Activated T-helper 1 cell treated with anti-CD3 and anti-CD28 coated beads, Interleukin-2, amount 50 U/mL, for 16 hours (primary cell): ENCODE results near the gene SLC35E3.

Source experiments
- DNase-seq, 2 donors: peaks; one replicate each; pipeline ENCODE4 v3.0.0-alpha.2; 2020; ENCODE audit warnings: low read depth in 1 of 2, low spot score in 1 of 2

The SLC35E3 gene

DNA sequence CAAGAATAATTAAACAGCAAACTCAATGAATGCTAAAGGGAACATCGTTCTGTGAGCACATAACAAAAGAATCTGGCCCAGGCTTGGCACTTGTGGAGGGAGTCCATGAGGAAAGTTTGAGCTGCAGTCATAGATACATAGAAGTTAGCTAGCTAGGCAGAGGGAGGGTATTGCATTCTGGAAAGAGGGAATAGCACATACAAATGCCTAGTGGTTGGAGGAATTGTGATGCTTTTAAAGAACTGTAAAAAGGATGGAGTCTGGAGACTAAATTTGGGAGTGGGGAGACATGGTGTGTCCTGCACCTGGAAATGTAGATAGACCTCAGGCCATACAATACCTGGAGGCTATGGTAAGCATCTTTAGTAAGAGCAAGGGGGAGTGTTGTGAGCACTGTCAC lies 24.0 kb downstream of the SLC35E3 start:
- DNase-seq, result no peak

GRCh38 chr12:68771223-68771925 lies 25.4 kb downstream of the SLC35E3 start:
- no peak for DNase-seq

DNA sequence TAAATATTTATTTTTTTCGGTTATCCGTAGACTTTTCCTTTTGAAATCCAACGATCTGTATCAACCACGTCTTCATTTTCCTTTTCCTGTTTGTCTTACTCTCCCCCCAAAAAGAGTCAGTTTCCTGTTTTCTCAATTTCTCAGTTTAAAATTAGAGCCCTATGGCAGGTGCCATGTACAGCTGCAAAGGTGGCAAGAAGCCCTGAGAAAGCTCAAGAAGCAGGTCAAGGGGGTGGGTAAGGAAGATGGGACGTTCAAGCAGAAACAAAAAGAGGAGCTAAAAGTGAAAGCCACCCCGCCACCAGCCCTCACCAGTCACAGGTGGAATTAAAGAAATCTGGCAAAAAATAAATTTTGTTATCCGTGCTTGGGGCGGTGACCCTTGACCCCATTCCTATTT lies 26.7 kb downstream of the SLC35E3 start:
- no peak for DNase-seq

DNA sequence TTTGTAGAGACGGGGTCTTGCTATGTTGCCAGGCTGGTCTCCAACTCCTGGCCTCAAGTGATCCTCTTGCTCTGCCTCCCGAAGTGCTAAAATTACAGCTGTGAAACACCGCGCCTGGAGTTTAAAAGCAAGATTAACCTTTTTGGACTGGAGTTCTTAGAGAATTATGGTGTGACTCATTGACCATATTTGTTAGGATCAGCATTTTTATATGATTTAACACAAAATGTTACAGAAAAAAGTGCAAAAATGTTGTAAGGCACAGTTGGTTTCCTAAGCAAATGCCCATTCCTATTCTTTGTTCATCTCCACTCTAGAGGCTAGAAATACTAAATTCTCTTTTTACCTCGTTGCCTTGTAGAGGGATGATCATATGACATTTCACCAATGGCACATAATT lies 27.6 kb downstream of the SLC35E3 start:
- DNase-seq, result no peak

DNA sequence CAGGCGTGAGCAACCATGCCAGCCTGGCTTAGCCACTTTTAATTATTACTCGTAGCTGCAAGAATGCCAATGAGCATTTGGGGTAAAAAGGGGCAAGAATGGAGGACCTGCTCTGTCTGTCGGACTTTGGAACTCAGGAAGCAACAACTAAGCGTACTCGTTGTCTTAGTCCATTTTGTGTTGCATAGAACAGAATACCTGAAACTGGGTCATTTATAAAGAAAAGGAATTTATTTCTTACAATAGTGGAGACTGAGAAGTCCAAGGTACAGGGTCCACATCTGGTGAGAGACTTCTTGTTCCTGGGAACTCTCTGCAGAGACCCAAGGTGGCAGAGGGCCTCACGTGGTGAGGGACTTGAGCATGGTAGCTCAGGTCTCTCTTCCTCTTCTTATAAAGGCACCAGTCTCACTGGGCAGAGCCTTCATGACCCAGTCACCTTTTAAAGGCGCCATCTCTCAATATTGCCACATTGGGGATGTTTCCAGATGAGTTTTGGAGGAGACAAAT lies 29.2 kb downstream of the SLC35E3 start:
- no peak for DNase-seq

DNA sequence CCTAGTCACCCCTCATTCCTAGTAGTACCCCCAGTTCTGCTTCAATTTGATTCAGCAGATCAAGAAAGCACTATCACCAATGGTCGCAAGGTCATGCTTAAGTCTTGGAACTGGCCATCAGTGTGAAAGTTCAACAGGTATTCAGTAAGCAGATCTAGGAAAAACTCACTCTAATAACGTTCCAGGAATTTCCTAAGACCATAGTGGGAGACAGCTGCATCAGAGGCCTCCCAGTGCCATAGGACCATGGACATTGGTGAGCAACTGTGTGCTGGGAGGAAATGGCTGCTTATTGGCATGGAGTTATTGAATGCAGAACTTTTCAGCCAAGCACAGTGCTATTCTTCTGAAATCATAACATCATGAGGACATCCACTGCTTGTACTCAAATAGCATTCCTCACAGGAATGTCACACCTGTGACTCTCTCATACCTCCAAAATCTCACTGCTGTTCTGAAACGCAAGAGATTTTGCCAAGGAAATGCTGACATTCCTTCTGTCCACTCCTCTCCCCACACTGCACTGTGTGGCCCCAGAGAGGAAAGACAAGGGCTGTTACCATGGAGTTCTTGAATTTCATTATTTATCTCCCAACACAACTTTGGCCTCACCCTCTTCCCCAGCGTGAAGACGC lies 31.1 kb downstream of the SLC35E3 start:
- DNase-seq, result no peak

GRCh38 chr12:68779280-68779679 lies 33.3 kb downstream of the SLC35E3 start:
- DNase-seq, result no peak

GRCh38 chr12:68780731-68781130 lies 34.8 kb downstream of the SLC35E3 start:
- DNase-seq, result no peak

GRCh38 chr12:68781728-68782127 lies 35.8 kb downstream of the SLC35E3 start:
- DNase-seq, result no peak

GRCh38 chr12:68784015-68784414 lies 38.0 kb downstream of the SLC35E3 start:
- no peak for DNase-seq

DNA sequence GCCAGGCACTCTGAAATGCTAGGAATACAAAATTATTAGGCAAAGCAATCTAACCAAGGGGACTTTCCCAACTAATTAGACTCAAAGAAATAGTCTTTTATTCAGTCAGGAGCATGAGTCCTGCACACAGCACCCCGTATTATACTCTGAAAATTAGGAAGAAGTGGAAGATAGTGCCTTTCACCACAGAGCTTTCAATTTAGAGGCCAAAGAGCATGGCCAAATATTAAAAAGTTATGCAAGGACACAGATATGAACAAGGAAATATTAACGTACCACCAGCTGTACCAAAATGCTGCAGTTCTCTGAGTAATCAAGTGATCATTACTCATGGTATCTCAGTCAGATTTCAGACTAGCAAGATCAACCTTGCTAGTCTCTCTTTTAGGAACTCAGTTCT lies 39.4 kb downstream of the SLC35E3 start:
- DNase-seq, result no peak

DNA sequence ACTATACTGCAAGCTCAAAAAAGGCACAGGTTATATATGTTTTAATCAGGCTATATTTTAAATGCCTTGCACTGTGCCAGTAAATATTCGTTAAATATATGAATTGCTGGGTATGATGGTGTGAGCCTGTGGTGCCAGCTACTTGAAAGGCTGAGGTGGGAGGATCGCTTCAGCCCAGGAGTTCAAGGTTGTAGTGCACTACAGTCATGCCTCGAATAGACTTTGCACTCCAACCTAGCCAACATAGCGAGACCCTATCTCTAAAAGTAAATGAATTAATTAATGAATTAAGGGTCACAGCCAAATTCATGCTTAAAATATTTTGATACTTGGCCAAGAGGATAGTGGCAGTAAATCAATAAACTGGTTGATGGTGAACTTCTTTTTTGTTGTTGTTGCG lies 39.8 kb downstream of the SLC35E3 start:
- no peak for DNase-seq

DNA sequence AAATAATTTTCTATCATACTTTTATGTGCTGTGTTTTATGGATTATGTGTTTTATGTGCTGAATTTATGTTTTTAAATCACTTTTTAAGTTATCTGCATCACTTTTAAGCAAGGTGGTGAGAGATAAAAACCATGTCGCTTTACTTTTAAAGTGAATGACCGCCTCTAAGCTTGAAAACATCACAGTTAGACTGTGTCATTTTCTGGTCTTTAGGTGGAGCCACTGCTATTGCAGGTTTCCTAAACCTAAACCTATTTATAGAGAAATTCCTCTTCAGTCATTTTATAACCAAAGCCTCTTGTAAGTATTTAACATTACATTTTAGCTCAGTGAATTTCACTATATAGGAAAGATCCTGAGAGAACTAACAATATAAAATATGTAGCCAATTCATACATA lies 41.0 kb downstream of the SLC35E3 start:
- DNase-seq, result no peak

- no peak for DNase-seq
Measured at GRCh38 chr12:68788554-68789143, 42.7 kb downstream of the SLC35E3 start.

GRCh38 chr12:68789144-68789878 lies 43.3 kb downstream of the SLC35E3 start:
- no peak for DNase-seq

DNA sequence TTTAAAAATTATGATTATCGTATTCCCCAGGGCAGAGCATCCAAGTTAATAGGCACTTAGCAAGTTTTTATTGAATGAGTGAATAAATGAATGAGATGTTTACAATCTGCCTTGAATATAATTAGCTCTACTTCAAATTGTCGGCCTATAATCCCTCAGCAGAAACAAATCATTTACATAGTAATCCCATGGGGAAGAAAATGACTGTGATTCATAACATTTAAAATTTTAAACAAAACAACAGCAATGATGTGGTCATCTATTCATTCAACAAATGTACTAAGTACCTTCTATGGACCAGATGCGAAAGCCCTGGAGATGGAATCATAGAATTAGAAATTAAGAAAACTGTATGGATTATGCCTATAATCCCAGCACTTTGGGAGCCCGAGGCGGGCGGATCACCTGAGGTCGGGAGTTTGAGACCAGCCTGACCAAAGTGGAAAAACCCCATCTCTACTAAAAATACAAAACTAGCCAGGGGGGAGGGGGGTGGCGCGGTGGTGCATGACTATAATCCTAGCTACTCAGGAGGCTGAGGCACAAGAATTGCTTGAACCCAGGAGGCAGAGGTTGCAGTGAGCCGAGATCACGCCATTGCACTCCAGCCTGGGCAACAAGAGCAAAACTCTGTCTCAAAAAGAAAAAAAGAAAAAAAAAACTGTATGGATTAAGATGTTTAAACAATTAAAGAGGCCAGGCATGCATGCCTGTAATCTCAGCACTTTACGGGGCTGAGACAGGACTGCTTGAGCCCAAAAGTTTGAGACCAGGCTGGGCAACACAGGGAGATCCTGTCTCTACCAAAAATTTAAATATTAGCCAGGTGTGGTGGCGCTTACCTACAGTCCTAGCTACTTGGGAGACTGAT lies 44.3 kb downstream of the SLC35E3 start:
- no peak for DNase-seq

- no peak for DNase-seq
Measured at GRCh38 chr12:68790952-68791234, 44.9 kb downstream of the SLC35E3 start.

- no peak for DNase-seq
Measured at GRCh38 chr12:68791897-68792481, 46.0 kb downstream of the SLC35E3 start.

DNA sequence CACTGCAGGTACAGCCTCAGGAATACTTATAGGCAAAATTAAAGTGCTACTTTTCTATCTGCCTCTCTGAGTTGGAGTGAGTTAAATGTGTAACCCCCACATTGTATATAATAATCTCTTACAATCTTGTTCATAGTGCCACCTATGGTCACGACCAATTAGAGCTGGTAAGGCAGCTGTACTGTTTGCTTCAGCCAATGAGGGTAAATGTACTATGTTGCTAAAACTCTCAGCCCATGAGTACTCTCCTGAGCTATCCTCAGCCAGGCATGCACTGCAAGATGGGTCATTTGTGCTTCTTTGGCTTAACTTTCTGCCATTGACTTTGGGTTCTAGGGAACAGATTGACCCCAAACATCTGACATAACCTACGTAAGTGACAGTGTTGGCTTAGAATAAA lies 47.0 kb downstream of the SLC35E3 start:
- DNase-seq, result no peak

- DNase-seq, result no peak
Measured at GRCh38 chr12:68793436-68793835, 47.5 kb downstream of the SLC35E3 start.
